Activated naive CD8-positive, alpha-beta T cell treated with anti-CD3 and anti-CD28 coated beads, Interleukin-2, amount 50 U/mL, for 24 hours (primary cell): Measurements from ENCODE around the gene ETV6.
A peak's percentile ranks its signal among the peaks of the same experiment; 100 is the strongest.

ENCODE experiments used
- ATAC-seq: fragments of 150-1000 bp; cut with Tn5 transposase; one replicate; pipeline ENCODE4 v1.10.0; 2021
- DNase-seq: peaks from one replicate; pipeline ENCODE4 v3.0.0; 2021
- H3K27ac Mint-ChIP-seq: one replicate; pipeline ENCODE4 v1.8.0; 2021; ENCODE audit warnings: mild to moderate bottlenecking, mixed read lengths
- H3K27me3 Mint-ChIP-seq: one replicate; pipeline ENCODE4 v1.8.0; 2021; ENCODE audit warnings: mixed read lengths
- H3K36me3 Mint-ChIP-seq: one replicate; pipeline ENCODE4 v1.8.0; 2021; ENCODE audit warnings: low read depth, mixed read lengths
- H3K4me1 Mint-ChIP-seq: one replicate; pipeline ENCODE4 v1.8.0; 2021; ENCODE audit warnings: mixed read lengths
- H3K4me3 Mint-ChIP-seq: one replicate; pipeline ENCODE4 v1.8.0; 2021; ENCODE audit warnings: mild to moderate bottlenecking, moderate library complexity, mixed read lengths
- H3K9me3 Mint-ChIP-seq: one replicate; pipeline ENCODE4 v1.8.0; 2021; ENCODE audit warnings: mixed read lengths

The ETV6 gene

GRCh38 chr12:11793921-11794710 lies 144.6 kb downstream of the ETV6 start:
- Mint-ChIP-seq H3K4me3 (no peak overlapping the region), H3K9me3 (no peaks in the 10 kb centered on the region), H3K27ac (no peak overlapping the region), H3K36me3 (peaks cover 26% of the 10 kb centered on the region), H3K27me3 (no peaks in the 10 kb centered on the region), H3K4me1 (peaks cover 28% of the 10 kb centered on the region)
- ATAC-seq (no peak), DNase-seq (no peak)

- ATAC-seq (no peak), DNase-seq (no peak)
- H3K4me1 Mint-ChIP-seq, result peaks cover 27% of the 10 kb centered on the region
- H3K36me3 Mint-ChIP-seq, result peaks cover 23% of the 10 kb centered on the region
- no peak overlapping the region for H3K27ac Mint-ChIP-seq
- no peak overlapping the region for H3K4me3 Mint-ChIP-seq
- no peaks in the 10 kb centered on the region for H3K9me3 Mint-ChIP-seq
- H3K27me3 Mint-ChIP-seq, result no peaks in the 10 kb centered on the region
These were observed 145.3 kb downstream of the ETV6 start for GRCh38 chr12:11794751-11795150.

- no peak for ATAC-seq
- Mint-ChIP-seq H3K4me3 (no peak overlapping the region), H3K27me3 (no peaks in the 10 kb centered on the region), H3K9me3 (no peaks in the 10 kb centered on the region), H3K27ac (no peak overlapping the region), H3K4me1 (peaks cover 26% of the 10 kb centered on the region), H3K36me3 (peaks cover 23% of the 10 kb centered on the region)
- DNase-seq, result no peak
These were observed 145.9 kb downstream of the ETV6 start for GRCh38 chr12:11795192-11795912.

- Mint-ChIP-seq H3K9me3 (no peaks in the 10 kb centered on the region), H3K4me1 (peaks cover 27% of the 10 kb centered on the region), H3K27ac (no peak overlapping the region), H3K27me3 (no peaks in the 10 kb centered on the region), H3K4me3 (no peak overlapping the region), H3K36me3 (peaks cover 23% of the 10 kb centered on the region)
- ATAC-seq, result no peak
- no peak for DNase-seq
These were observed 146.5 kb downstream of the ETV6 start for GRCh38 chr12:11795913-11796459.

GRCh38 chr12:11797317-11797913 lies 147.9 kb downstream of the ETV6 start:
- H3K27ac Mint-ChIP-seq, result no peak overlapping the region
- no peak overlapping the region for H3K4me3 Mint-ChIP-seq
- H3K36me3 Mint-ChIP-seq, result peaks cover 17% of the 10 kb centered on the region
- H3K27me3 Mint-ChIP-seq, result no peaks in the 10 kb centered on the region
- ATAC-seq (no peak), DNase-seq (no peak)
- peaks cover 35% of the 10 kb centered on the region for H3K4me1 Mint-ChIP-seq
- H3K9me3 Mint-ChIP-seq, result no peaks in the 10 kb centered on the region

- Mint-ChIP-seq H3K4me3 (no peak overlapping the region), H3K27me3 (no peaks in the 10 kb centered on the region), H3K4me1 (peaks cover 38% of the 10 kb centered on the region), H3K9me3 (no peaks in the 10 kb centered on the region), H3K27ac (no peak overlapping the region), H3K36me3 (peaks cover 18% of the 10 kb centered on the region)
- DNase-seq, result no peak
- ATAC-seq, result no peak
These were observed 148.7 kb downstream of the ETV6 start for GRCh38 chr12:11798006-11798708.

- no peak overlapping the region for H3K4me3 Mint-ChIP-seq
- H3K27ac Mint-ChIP-seq, result peak overlapping the region; percentile 30
- H3K36me3 Mint-ChIP-seq, result peaks cover 18% of the 10 kb centered on the region
- DNase-seq, result no peak
- ATAC-seq, result no peak
- H3K4me1 Mint-ChIP-seq, result peaks cover 38% of the 10 kb centered on the region
- no peaks in the 10 kb centered on the region for H3K27me3 Mint-ChIP-seq
- H3K9me3 Mint-ChIP-seq, result no peaks in the 10 kb centered on the region
These were observed 149.5 kb downstream of the ETV6 start for GRCh38 chr12:11798856-11799501.

- Mint-ChIP-seq H3K9me3 (no peaks in the 10 kb centered on the region), H3K36me3 (peaks cover 21% of the 10 kb centered on the region), H3K4me3 (no peak overlapping the region), H3K4me1 (peaks cover 38% of the 10 kb centered on the region), H3K27me3 (no peaks in the 10 kb centered on the region), H3K27ac (no peak overlapping the region)
- no peak for ATAC-seq
- DNase-seq, result no peak
These were observed 150.0 kb downstream of the ETV6 start for GRCh38 chr12:11799502-11799873.

GRCh38 chr12:11801643-11802042 lies 152.2 kb downstream of the ETV6 start:
- no peak overlapping the region for H3K27ac Mint-ChIP-seq

GRCh38 chr12:11804130-11804529 lies 154.7 kb downstream of the ETV6 start:
- H3K4me1 Mint-ChIP-seq, result peaks cover 23% of the 10 kb centered on the region
- no peak overlapping the region for H3K27ac Mint-ChIP-seq
- H3K4me3 Mint-ChIP-seq, result no peak overlapping the region

More at GRCh38 chr12:11801643-11802042, 152.2 kb downstream of the ETV6 start:
- no peak overlapping the region for H3K4me3 Mint-ChIP-seq
- H3K4me1 Mint-ChIP-seq, result peaks cover 37% of the 10 kb centered on the region
- DNase-seq, result no peak
- ATAC-seq, result no peak
- no peaks in the 10 kb centered on the region for H3K9me3 Mint-ChIP-seq
- H3K27me3 Mint-ChIP-seq, result no peaks in the 10 kb centered on the region
- peaks cover 13% of the 10 kb centered on the region for H3K36me3 Mint-ChIP-seq

GRCh38 chr12:11805043-11805442 lies 155.6 kb downstream of the ETV6 start:
- Mint-ChIP-seq H3K4me3 (no peak overlapping the region), H3K27me3 (no peaks in the 10 kb centered on the region), H3K9me3 (no peaks in the 10 kb centered on the region), H3K4me1 (peaks cover 22% of the 10 kb centered on the region), H3K36me3 (peaks cover 13% of the 10 kb centered on the region), H3K27ac (no peak overlapping the region)
- DNase-seq (no peak), ATAC-seq (no peak)

More at GRCh38 chr12:11804130-11804529, 154.7 kb downstream of the ETV6 start:
- no peak for ATAC-seq
- no peak for DNase-seq
- peaks cover 13% of the 10 kb centered on the region for H3K36me3 Mint-ChIP-seq
- H3K27me3 Mint-ChIP-seq, result no peaks in the 10 kb centered on the region
- no peaks in the 10 kb centered on the region for H3K9me3 Mint-ChIP-seq

- Mint-ChIP-seq H3K4me1 (peaks cover 21% of the 10 kb centered on the region), H3K27me3 (no peaks in the 10 kb centered on the region), H3K9me3 (no peaks in the 10 kb centered on the region), H3K36me3 (peaks cover 11% of the 10 kb centered on the region), H3K27ac (no peak overlapping the region), H3K4me3 (no peak overlapping the region)
- ATAC-seq (no peak), DNase-seq (no peak)
These were observed 156.2 kb downstream of the ETV6 start for GRCh38 chr12:11805680-11806079.

- DNase-seq, result no peak
- Mint-ChIP-seq H3K9me3 (no peaks in the 10 kb centered on the region), H3K4me3 (no peak overlapping the region), H3K27ac (no peak overlapping the region), H3K36me3 (peaks cover 9% of the 10 kb centered on the region), H3K27me3 (no peaks in the 10 kb centered on the region), H3K4me1 (peaks cover 25% of the 10 kb centered on the region)
- no peak for ATAC-seq
These were observed 158.0 kb downstream of the ETV6 start for GRCh38 chr12:11807458-11807857.

- Mint-ChIP-seq H3K27ac (no peak overlapping the region), H3K4me3 (no peak overlapping the region)
These were observed 159.5 kb downstream of the ETV6 start for GRCh38 chr12:11808931-11809330.

More at GRCh38 chr12:11808931-11809330, 159.5 kb downstream of the ETV6 start:
- DNase-seq (no peak), ATAC-seq (no peak)
- peaks cover 36% of the 10 kb centered on the region for H3K4me1 Mint-ChIP-seq
- H3K36me3 Mint-ChIP-seq, result peaks cover 8% of the 10 kb centered on the region
- H3K9me3 Mint-ChIP-seq, result no peaks in the 10 kb centered on the region
- H3K27me3 Mint-ChIP-seq, result no peaks in the 10 kb centered on the region
